HL-60 (cell line): Measurements from ENCODE around the gene STX18.
"Not testable (repeated sequence)": the region's sequence is repeated elsewhere in the genome, so short reads cannot be mapped to it uniquely, and the experiment has no call there.

Experiments
- DNase-seq, 2 experiments: peaks; one replicate each; pipeline ENCODE4 v3.0.0-alpha.2; 2010 to 2020; ENCODE audit warnings: low read depth in 1 of 2, low spot score in 1 of 2
- H3K27ac ChIP-seq: fragments of 250-450 bp; sonication (Bioruptor Pico); replicated peaks from 2 replicates; pipeline ENCODE4 v1.5.1; 2020; ENCODE audit warnings: mild to moderate bottlenecking, moderate library complexity
- H3K27me3 ChIP-seq: fragments of 250-450 bp; sonication (Bioruptor Pico); 2 replicates; pipeline ENCODE4 v1.5.1; 2021; ENCODE audit warnings: mild to moderate bottlenecking, moderate library complexity; ENCODE audit not compliant: insufficient read depth, poor library complexity, severe bottlenecking
- H3K4me3 ChIP-seq: replicated peaks from 2 replicates; pipeline ENCODE4 v1.5.1; 2011; ENCODE audit warnings: mild to moderate bottlenecking, control low read depth, low read length; ENCODE audit not compliant: insufficient read depth
- GABPA ChIP-seq: IDR thresholded peaks from 2 replicates; pipeline ENCODE4 v1.6.1; 2012; ENCODE audit warnings: low read depth
- POLR2AphosphoS5 ChIP-seq: IDR thresholded peaks from 2 replicates; pipeline ENCODE4 v1.6.1; 2012; ENCODE audit warnings: low read depth
- SPI1 ChIP-seq: IDR thresholded peaks from 2 replicates; pipeline ENCODE4 v1.6.1; 2012; ENCODE audit warnings: low read depth, mild to moderate bottlenecking, borderline replicate concordance
- TF ChIP-seq, protein P1 (sequence below): IDR thresholded peaks from 2 replicates; pipeline ENCODE4 v1.6.1; 2012; ENCODE audit warnings: low read depth; ENCODE audit not compliant: insufficient replicate concordance
- TF ChIP-seq, protein P2 (sequence below): IDR thresholded peaks from one replicate; pipeline ENCODE4 v1.5.1; 2011; ENCODE audit warnings: low read length, control low read depth, inconsistent platforms; ENCODE audit not compliant: insufficient read depth

The STX18 gene

DNA sequence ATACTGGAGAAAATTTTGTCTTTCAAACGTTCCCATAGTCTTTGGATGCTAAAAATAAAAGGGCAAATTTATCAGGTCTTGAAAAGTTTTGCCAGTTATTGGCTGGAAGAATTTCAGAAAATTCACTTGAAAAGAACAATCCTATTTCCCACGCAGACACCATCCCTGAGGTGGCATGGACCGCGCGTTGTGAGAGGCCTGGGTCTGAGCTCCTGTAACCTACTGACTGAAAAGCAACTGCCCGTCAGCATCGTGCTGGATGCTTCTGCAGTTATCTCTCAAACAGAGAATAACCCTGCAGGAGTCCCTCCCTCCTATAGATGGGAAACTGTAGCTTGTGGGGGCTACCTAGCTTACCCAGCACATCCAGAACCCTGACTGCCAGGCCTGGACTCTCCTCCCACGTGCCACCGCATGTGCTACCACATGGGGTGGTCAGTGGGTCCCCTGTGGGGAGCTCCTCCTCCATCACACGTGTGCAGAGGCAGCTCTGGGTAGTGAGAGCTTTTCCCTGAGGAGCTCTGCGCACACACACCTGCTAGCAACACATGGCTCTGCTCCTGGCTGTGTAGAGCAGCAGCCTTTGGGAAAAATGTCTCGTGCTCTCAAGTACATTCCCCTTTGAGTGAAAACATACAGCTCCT is 118.9 kb downstream of the STX18 start:
- Histone ChIP-seq H3K27ac (no peak overlapping the region), H3K4me3 (no peak overlapping the region), H3K27me3 (no peaks in the 10 kb centered on the region)
- DNase-seq = no peak
- TF ChIP-seq, protein P1, sequence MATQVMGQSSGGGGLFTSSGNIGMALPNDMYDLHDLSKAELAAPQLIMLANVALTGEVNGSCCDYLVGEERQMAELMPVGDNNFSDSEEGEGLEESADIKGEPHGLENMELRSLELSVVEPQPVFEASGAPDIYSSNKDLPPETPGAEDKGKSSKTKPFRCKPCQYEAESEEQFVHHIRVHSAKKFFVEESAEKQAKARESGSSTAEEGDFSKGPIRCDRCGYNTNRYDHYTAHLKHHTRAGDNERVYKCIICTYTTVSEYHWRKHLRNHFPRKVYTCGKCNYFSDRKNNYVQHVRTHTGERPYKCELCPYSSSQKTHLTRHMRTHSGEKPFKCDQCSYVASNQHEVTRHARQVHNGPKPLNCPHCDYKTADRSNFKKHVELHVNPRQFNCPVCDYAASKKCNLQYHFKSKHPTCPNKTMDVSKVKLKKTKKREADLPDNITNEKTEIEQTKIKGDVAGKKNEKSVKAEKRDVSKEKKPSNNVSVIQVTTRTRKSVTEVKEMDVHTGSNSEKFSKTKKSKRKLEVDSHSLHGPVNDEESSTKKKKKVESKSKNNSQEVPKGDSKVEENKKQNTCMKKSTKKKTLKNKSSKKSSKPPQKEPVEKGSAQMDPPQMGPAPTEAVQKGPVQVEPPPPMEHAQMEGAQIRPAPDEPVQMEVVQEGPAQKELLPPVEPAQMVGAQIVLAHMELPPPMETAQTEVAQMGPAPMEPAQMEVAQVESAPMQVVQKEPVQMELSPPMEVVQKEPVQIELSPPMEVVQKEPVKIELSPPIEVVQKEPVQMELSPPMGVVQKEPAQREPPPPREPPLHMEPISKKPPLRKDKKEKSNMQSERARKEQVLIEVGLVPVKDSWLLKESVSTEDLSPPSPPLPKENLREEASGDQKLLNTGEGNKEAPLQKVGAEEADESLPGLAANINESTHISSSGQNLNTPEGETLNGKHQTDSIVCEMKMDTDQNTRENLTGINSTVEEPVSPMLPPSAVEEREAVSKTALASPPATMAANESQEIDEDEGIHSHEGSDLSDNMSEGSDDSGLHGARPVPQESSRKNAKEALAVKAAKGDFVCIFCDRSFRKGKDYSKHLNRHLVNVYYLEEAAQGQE = no peak
- no peak for TF ChIP-seq GABPA
- TF ChIP-seq SPI1 = no peak
- TF ChIP-seq, protein P2, sequence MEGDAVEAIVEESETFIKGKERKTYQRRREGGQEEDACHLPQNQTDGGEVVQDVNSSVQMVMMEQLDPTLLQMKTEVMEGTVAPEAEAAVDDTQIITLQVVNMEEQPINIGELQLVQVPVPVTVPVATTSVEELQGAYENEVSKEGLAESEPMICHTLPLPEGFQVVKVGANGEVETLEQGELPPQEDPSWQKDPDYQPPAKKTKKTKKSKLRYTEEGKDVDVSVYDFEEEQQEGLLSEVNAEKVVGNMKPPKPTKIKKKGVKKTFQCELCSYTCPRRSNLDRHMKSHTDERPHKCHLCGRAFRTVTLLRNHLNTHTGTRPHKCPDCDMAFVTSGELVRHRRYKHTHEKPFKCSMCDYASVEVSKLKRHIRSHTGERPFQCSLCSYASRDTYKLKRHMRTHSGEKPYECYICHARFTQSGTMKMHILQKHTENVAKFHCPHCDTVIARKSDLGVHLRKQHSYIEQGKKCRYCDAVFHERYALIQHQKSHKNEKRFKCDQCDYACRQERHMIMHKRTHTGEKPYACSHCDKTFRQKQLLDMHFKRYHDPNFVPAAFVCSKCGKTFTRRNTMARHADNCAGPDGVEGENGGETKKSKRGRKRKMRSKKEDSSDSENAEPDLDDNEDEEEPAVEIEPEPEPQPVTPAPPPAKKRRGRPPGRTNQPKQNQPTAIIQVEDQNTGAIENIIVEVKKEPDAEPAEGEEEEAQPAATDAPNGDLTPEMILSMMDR = no peak
- TF ChIP-seq POLR2AphosphoS5 = no peak

DNA sequence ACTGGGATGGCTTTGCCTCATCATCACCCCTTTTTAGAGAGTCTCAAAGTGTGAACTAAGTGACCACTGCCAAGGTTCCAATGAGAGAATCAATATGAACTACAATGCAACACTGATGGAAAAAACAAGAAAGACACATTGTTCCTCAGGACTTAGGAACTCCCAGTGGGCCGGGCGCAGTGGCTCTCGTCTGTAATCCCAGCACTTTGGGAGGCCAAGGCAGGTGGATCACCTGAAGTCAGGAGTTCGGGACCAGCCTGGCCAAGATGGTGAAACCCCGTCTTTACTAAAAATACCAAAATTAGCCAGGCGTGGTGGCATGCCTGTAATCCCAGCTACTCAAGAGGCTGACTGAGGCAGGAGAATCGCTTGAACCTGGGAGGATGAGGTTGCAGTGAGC is 119.7 kb downstream of the STX18 start:
- H3K27me3 ChIP-seq, H3K27ac ChIP-seq, DNase-seq, H3K4me3 ChIP-seq: not testable (repeated sequence)

DNA sequence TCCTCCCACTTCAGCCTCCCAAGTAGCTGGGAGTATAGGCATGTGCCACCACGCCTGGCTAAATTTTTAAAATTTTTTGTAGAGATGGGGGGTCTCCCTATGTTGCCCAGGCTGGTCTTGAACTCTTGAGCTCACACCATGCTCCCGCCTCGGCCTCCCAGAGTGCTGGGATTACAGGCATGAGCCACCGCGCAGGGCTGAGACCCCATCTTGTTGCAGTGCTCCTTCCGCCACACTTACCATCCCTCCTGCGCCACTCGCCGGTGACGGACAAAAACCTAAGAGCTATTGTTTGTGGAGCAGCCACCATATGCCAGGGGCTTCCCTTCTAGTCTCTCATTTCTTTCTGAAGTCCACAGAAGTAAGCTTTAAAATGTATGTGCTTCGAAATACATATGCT is 120.5 kb downstream of the STX18 start:
- no peak overlapping the region for H3K4me3 ChIP-seq
- no peak for DNase-seq
- H3K27ac ChIP-seq = no peak overlapping the region
- TF ChIP-seq GABPA (no peak), SPI1 (no peak), POLR2AphosphoS5 (no peak)
- TF ChIP-seq, protein P1 = no peak
- TF ChIP-seq, protein P2 = no peak
- H3K27me3 ChIP-seq = no peaks in the 10 kb centered on the region

DNA sequence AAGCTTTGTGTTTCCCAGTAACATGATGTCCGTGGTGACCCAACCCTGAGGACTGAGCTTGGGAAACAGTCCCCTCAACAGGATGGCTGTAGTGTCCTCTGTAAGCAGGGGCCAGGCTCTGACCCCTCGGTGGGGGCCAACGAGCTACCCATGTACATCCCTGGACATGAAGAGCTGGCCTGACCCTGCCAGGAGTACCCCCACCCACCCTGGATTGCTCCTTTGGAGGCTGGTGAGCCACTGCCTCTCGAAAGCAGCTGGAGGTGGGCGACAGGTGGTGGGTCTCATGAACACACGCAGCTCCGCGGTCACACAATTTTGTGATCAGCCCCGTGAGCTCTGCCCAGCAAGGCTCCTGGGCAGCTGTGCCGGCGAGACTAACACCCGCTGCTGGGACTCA is 121.4 kb downstream of the STX18 start:
- H3K27ac ChIP-seq = no peak overlapping the region

DNA sequence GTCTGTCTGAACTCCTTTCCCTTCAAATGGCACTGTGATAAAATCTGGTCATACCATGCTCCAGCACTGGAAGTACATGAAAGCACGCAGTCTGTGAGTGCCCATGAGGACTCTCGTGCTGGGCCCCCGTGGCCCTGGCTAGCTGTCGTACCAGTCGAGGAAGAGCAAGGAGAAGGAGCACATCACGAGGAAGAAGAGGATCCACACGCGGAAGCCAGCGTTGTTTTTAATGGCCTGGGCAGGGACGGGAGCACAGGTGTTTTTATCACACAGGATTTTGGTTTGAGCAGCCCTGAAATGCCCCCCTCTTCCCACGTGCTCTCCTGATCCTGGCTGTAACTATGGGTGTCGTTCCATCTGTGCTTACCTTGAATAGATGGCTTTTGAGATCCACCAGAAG is 122.0 kb downstream of the STX18 start:
- no peak overlapping the region for H3K4me3 ChIP-seq
- H3K27ac ChIP-seq = no peak overlapping the region
- no peaks in the 10 kb centered on the region for H3K27me3 ChIP-seq
- no peak for DNase-seq
- TF ChIP-seq POLR2AphosphoS5 = no peak

More for the DNA sequence above, 121.4 kb downstream of the STX18 start:
- H3K27me3 ChIP-seq = no peaks in the 10 kb centered on the region
- TF ChIP-seq GABPA = no peak
- no peak overlapping the region for H3K4me3 ChIP-seq
- DNase-seq = no peak
